RCC 7860 (cell line): ENCODE results near the gene BLM.

Experiments
- DNase-seq: peaks from one replicate; pipeline ENCODE4 v3.0.0-alpha.2; 2015; ENCODE audit warnings: low spot score
- FAIRE-seq: peaks from 2 replicates; lab custom pipeline; 2012; peaks lifted over from hg19 to GRCh38; lab: Jason Lieb, UNC

BLM gene

DNA sequence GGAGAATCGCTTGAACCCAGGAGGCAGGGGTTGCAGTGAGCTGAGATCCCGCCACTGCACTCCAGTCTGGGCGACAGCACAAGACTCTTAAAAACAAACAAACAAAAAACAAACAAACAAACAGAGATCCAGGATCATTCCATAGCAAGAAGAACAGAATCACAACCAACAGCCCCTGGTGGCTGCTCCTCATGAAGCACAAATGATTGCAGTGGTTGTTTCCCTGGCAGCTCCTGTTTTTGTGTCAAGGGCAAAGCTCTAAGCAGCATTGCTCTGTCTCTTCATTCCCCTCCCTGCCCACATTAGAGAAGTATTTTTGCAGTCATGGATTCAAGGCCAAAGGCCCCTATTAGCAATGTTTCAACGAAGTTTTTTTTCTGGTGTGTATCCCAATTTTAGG lies 25.8 kb upstream of the BLM start:
- DNase-seq, result no peak
- FAIRE-seq, result no peak

DNA sequence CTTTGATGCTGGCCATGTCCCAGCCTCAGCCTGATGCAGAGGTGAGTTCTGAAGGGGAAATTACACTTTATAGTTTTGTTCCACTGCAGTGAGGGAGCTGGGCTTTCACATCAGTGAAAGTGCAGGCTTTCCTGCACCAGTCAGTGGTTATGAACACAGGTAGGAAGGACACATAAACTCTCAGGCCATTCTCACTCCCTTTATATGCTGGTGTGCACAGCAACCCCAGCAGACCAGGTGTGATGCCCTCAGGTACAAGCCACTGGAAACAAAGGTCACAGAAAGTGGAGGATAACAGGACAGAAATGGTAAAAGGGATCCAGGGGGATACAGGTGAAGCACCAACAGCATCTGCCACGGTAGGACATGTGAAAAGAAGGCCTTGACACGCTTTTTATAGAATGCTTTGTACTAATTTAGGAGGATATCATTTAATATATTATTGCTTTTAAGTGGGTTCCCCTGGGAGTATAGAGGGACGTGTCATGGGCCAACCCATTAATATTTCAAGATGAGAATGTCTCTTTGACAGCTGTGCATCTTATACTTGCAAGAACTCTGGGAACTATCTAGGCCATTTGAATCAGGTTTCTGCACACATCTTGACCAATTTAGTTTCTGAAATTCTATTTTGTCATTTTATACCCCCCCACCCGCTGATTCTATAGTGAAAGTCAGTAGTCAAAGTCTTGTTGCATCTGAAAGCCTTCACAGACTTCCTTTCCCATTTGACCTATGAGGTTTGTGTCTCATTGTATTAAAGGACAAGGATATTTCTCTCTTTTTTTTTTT lies 25.0 kb upstream of the BLM start:
- FAIRE-seq, result no peak

GRCh38 chr15:90694987-90695386 lies 22.2 kb upstream of the BLM start:
- DNase-seq, result no peak
- FAIRE-seq, result no peak

More for the DNA sequence above, 25.0 kb upstream of the BLM start:
- no peak for DNase-seq

- FAIRE-seq (no peak), DNase-seq (no peak)
These were observed 20.0 kb upstream of the BLM start for GRCh38 chr15:90697175-90697574.

GRCh38 chr15:90698629-90699028 lies 18.5 kb upstream of the BLM start:
- DNase-seq, result no peak
- FAIRE-seq, result no peak

DNA sequence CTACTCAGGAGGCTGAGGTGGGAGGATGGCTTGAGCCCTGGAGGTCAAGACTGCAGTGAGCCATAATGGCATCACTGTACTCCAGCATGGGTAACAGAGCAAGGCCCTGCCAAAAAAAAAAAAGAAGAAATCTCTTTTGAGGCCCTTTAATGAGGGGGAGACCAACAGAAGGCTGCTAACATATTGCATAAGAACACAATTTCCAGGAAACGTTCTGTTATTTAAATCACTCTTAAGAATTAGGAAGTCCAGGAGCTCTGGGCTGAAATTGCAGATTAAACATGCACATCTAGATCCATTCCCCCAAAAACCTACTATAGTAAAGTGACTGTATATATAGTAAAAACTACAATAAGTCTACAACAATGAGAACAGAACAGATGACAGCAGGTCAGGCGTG lies 16.1 kb upstream of the BLM start:
- FAIRE-seq (no peak), DNase-seq (no peak)

DNA sequence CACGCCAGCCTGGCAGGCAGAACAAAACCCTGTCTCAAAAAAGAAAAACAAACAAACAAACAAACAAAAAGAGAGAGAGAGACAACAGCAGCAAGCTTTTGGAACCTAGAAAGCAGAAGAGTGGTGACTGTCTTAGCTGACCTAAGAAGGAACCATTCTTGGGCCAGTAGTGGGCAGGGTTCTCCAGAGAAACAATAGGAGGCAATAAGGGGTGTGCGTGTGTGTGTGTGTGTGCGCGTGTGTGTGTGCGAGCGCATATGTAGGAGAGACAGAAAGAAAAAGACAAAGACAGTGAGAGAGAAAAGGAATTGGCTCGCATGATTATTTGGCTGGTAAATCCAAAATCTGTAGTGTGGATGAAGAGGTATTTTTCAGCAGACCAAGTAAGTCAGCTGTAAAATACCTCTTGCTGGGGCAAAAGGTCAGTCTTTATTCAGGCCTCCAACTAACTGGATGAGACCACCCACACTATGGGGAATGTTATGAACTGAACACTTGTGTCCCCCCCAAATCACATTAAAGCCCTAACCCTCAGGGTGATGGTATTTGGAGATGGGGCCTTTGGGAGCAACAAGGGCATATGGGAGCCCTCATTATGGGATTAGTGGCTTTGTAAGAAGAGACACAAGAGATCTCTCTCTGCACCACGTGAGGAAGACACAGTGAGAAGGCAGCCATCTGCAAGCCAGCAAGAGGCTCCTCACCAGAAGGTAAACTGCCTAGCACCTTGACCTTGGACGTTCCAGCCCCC lies 15.1 kb upstream of the BLM start:
- DNase-seq, result no peak
- no peak for FAIRE-seq

DNA sequence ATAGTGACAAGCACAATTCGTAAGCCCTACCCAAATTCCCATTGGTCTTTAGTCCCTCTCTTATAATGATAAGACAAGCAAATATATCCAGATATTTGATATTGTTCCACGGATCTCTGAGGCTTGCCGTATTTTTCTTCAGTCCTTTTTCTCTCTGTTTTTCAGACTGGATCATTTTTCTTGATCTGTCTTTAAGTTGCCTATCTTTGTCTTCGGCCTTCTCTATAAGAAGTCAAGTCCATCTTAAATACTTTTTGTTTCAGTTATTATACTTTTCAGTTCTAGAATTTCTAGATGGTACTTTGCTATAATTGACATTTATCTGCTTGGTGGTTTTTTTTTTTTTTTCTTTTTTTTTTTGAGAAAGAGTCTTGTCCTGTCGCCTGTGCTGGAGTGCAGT lies 13.7 kb upstream of the BLM start:
- no peak for FAIRE-seq
- no peak for DNase-seq

GRCh38 chr15:90705212-90705611 lies 11.9 kb upstream of the BLM start:
- no peak for FAIRE-seq
- no peak for DNase-seq

GRCh38 chr15:90706394-90707327 lies 10.5 kb upstream of the BLM start:
- FAIRE-seq, result no peak
- DNase-seq, result no peak

DNA sequence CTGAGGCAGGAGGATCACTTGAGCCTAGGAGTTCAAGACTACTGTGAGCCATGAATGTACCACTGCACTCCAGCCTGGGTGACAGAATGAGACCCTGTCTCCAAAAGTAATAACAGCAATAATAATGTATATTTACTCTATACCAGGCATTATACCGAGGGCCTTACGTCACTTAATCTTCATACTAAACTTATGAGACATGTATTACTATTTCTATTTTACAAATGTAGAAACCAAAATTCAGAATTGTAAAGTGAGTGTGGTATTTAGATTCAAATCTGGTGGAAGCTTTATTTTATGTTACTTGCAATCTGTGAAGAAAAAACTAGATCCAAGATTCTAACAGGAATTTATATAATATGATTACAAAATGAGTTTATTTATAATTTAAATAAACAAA lies 9.7 kb upstream of the BLM start:
- DNase-seq (no peak), FAIRE-seq (no peak)

GRCh38 chr15:90708516-90708915 lies 8.6 kb upstream of the BLM start:
- no peak for DNase-seq
- no peak for FAIRE-seq

GRCh38 chr15:90709278-90709677 lies 7.9 kb upstream of the BLM start:
- DNase-seq (no peak), FAIRE-seq (no peak)

- DNase-seq, result no peak
- no peak for FAIRE-seq
These were observed 6.6 kb upstream of the BLM start for GRCh38 chr15:90710436-90711027.

GRCh38 chr15:90711418-90711824 lies 5.7 kb upstream of the BLM start:
- no peak for FAIRE-seq

GRCh38 chr15:90711842-90712241 lies 5.3 kb upstream of the BLM start:
- FAIRE-seq (no peak), DNase-seq (no peak)

More at GRCh38 chr15:90711418-90711824, 5.7 kb upstream of the BLM start:
- DNase-seq, result no peak

- FAIRE-seq (no peak), DNase-seq (no peak)
These were observed 4.1 kb upstream of the BLM start for GRCh38 chr15:90713081-90713480.

- FAIRE-seq (no peak), DNase-seq (no peak)
These were observed 700 bp upstream of the BLM start for GRCh38 chr15:90716317-90716975.

DNA sequence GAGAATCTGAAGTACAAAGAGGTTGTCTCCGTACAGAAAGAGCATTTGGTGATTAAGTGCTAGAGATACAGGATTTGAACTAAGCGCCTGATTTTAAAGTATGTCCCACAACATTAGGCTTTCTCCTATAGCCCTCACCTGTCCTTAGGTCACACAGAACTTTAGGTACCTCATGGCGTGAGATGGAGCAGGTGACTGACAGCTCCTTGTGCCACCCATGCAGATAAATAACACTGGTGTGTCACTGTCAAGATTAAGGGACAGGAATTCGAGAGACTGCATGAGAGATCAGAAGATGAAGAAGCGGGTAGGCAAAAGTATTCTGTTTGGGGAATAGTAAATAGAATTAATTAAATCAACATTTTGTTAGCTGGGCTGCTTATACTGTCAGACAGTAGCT lies 1.1 kb downstream of the BLM start:
- no peak for FAIRE-seq

GRCh38 chr15:90720131-90720530 lies 3.0 kb downstream of the BLM start:
- FAIRE-seq (no peak), DNase-seq (no peak)

More for the DNA sequence above, 1.1 kb downstream of the BLM start:
- no peak for DNase-seq
